ENCODE results near the gene NEK1. TPM values are rescaled to one million over a fixed set of nuclear protein-coding genes. Genes with fewer than 3 reads are reported as not detected.

The NEK1 gene
- polyA plus RNA-seq, 3 donors = 2.1 to 10.0 (median 3.9) TPM

GRCh38 chr4:169410839-169411770 is 201.3 kb downstream of the NEK1 start:
- WGBS, 3 donors = 72 to 89% (median 73%) methylated on average over 12 of the region's 12 CpGs
- H3K27ac ChIP-seq (ENCODE audit: low read depth, low read length) = no peak overlapping the region

- WGBS, 3 donors = 82 to 93% (median 86%) methylated on average over 1 of the region's 1 CpG
- no peak overlapping the region for H3K27ac ChIP-seq (ENCODE audit: low read depth, low read length)
Observed at GRCh38 chr4:169407217-169407845, 205.1 kb downstream of the NEK1 start.

DNA sequence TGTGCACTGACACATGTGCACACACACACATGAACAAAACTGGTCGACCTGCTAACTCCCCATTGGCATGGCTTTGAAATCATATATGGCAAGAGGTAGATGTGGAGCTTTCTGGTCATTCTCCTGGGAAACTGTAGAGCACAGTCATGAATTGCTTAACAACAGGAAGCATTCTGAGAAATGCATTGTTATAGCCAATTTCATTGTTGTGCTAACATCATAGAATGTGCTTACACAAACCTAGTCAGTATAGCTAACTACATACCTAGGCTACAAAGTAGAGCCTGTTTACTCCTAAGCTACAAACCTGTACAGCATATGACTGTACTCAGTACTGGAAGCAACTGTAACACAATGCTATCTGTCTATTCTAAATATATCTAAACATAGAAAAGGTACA is 207.4 kb downstream of the NEK1 start:
- 41 to 54% (median 47%) methylated on average over 1 of the region's 1 CpG for WGBS, 3 donors

GRCh38 chr4:169400832-169401231 is 211.6 kb downstream of the NEK1 start:
- no peak overlapping the region for H3K27ac ChIP-seq (ENCODE audit: low read depth, low read length)
- WGBS, 3 donors = 63 to 77% (median 67%) methylated on average over 3 of the region's 3 CpGs

More for the DNA sequence above, 207.4 kb downstream of the NEK1 start:
- H3K27ac ChIP-seq (ENCODE audit: low read depth, low read length) = no peak overlapping the region

DNA sequence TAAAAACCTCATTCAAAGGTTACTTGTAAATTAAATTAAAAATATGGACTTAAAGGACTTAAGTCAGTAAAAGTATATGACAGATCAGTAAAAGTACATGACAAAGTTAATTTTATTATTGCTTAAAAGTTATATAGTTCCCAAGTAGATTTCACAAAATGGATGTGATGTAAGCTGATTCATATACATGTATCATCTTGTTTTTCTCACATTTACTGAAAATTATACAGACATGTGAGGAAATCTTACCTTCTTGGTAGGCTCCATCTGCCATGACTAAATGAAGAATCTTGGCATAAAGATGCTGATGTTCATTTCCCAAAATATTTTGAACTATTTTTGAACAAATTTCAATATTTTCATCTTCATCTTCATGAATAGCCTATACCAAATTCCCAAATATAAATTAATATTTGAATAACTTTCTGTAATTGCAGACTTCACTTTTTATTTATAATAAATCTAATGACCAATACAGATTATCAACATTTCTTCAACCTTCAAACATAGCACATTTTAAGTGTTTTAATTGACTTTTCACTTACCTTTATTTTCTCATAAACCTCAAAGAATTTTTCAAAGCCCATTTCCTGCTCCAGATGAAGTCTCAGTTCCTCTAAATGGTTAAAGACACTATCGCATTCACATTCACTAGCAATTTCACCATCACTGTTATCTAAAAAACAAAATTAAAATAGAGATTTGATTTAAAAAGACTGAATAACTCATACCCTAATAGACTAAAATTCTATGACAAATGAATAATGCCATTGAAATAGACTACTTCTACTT is 212.2 kb downstream of the NEK1 start:
- 81 to 96% (median 82%) methylated on average over 1 of the region's 1 CpG for WGBS, 3 donors
- no peak overlapping the region for H3K27ac ChIP-seq (ENCODE audit: low read depth, low read length)

DNA sequence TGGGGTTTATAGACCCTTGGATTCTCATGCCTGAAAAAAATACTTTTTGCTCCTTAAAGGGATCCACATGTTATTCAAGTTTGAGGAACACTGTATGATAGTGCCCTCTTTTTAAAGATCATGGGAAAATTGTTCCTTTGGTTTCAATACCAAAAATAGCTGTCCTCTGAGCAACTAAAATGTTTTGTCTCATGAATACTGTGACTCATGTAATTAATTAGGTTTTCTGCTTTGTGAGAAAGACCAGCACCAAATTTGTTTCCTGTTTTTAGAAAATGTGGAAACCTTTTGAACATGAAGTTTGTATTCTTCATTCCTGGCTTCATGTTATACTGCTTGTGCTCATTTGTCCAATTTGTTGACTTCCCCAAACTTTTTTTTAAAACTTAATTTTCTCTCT is 214.1 kb downstream of the NEK1 start:
- H3K27ac ChIP-seq (ENCODE audit: low read depth, low read length) = no peak overlapping the region

DNA sequence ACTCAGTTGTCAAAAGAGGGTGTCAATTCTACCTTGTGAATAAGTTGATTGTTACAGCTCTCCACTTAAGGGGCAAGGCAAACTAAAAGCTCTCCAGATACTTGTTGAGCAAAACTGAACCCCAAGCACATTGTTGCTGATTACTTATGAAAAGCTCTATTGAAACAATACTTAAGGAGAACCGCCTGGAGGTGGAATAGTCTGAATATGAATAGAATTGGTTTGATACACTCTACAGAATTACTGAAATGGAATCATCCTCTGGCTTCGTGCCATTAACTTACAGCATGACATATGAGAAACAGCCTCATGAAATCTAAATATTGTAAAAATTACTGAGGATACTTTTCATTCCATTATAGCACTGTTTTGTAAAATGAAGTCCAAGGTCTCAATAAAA is 214.6 kb downstream of the NEK1 start:
- 84 to 88% (median 87%) methylated on average over 2 of the region's 2 CpGs for WGBS, 3 donors

DNA sequence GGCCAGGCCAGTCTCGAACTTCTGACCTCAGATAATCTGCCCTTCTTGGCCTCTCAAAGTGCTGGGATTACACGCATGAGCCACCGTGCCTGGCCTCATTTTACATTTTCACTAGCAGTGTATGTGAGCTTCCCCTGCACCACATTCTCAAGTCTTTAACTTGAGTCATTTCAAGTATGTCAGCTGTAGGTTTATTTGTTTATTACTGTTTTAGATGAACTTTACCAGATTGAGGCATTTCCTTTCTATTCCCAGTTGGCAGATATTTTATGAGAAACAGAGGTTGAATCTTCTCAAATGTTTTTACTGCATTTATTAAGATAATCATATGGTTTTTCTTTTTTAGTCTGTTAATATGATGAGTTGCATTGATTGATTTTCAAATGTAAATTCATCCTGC is 227.0 kb downstream of the NEK1 start:
- WGBS, 3 donors = 54 to 70% (median 62%) methylated on average over 3 of the region's 3 CpGs
- no peak overlapping the region for H3K27ac ChIP-seq (ENCODE audit: low read depth, low read length)

More for the DNA sequence above, 214.6 kb downstream of the NEK1 start:
- no peak overlapping the region for H3K27ac ChIP-seq (ENCODE audit: low read depth, low read length)

DNA sequence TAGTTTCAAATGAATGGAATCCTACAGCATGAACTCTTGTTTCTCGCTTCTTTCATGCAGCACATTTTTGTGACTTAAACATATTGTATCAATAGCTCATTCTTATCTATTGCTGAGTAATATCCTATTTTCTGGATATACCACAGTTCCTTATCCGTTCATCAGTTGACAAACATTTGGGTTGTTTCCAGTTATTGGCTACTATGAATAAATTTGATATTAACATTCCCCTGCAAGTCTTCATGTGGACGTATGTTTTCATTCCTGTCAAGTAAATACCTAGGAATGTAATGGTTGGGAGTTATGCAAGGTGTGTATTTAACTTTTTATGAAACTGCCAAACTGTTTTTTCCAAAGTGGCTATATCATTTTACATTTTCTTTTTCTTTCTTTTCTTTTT is 227.6 kb downstream of the NEK1 start:
- H3K27ac ChIP-seq (ENCODE audit: low read depth, low read length) = no peak overlapping the region
- WGBS, 3 donors = 77 to 89% (median 88%) methylated on average over 3 of the region's 3 CpGs

GRCh38 chr4:169383724-169384123 is 228.7 kb downstream of the NEK1 start:
- no peak overlapping the region for H3K27ac ChIP-seq (ENCODE audit: low read depth, low read length)
- WGBS, 3 donors = 59 to 78% (median 66%) methylated on average over 3 of the region's 3 CpGs

DNA sequence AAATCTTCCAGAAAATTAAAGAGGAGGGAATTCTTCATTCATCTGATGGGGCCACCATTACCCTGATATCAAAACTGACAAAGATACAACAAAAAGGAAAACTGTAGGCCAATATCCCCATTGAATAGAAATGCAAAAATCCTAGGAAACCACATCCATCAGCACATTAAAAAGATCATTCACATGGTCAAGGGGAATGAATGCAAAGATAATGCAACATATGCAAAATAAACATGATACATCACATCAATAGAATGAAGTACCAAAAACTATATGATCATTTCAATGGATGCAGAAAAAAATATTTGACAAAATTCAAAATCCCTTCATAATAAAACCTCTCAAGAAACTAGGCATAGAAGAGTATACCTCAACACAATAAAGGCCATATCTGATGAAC is 232.7 kb downstream of the NEK1 start:
- no peak overlapping the region for H3K27ac ChIP-seq (ENCODE audit: low read depth, low read length)

DNA sequence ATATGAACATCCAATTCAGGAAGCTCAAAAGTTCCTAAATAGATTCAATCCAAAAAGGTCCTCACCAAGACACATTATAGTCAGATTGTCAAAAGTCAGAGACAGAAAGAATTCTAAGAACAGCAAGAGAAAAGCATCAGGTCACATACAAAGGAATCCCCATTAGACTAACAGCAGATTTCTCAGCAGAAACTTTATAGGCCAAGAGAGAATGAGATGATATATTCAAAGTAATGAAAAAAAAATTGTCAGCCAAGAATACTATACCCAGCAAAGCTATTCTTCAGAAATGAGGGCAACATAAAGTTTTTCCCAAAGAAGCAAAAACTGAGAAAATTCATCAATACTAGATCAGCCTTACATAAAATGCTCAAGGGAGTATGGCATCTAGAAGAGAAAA is 235.0 kb downstream of the NEK1 start:
- H3K27ac ChIP-seq (ENCODE audit: low read depth, low read length) = no peak overlapping the region

DNA sequence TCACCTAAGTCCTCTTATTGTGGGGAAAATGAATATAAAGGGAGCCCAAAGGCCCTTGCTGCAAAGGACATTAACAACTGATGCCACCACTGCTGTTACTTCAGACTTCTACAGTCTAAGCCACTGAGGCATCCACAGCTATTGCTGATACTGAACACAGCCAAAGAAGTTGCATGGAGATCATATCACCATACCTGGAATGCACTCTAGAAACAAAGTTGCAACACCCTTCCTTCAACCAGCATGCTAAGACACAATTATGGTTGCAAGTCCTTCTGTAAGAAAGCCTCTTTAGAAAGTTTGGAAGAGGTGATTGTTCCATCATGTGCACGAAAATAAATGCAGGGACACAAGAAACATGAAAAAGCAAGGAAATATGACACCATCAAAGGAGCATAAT is 236.0 kb downstream of the NEK1 start:
- WGBS, 3 donors = 73 to 90% (median 82%) methylated on average over 1 of the region's 1 CpG
- H3K27ac ChIP-seq (ENCODE audit: low read depth, low read length) = no peak overlapping the region

GRCh38 chr4:169372791-169373190 is 239.6 kb downstream of the NEK1 start:
- WGBS, 3 donors = 89 to 91% (median 91%) methylated on average over 2 of the region's 2 CpGs
- H3K27ac ChIP-seq (ENCODE audit: low read depth, low read length) = no peak overlapping the region

DNA sequence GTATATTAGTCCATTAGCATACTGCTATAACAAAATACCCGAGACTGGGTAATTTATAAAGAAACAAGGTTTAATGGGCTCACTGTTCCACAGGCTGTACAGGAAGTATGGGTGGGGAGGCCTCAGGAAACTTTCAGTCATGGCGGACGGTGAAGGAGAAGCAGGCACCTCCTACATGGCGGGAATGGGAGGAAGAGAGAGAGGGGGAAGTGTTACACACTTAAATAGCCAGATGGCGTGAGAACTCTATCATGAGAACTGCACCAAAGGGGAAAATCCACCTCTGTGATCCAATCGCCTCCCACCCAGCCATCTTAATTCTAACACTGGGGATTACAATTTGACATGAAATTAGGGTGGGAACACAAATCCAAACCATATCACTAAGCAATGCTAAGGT is 242.7 kb downstream of the NEK1 start:
- no peak overlapping the region for H3K27ac ChIP-seq (ENCODE audit: low read depth, low read length)
- whole genome bisulfite sequencing, 3 donors = 87 to 96% (median 91%) methylated on average over 6 of the region's 6 CpGs

- H3K27ac ChIP-seq (ENCODE audit: low read depth, low read length) = no peak overlapping the region
Observed at GRCh38 chr4:169367826-169368225, 244.6 kb downstream of the NEK1 start.

- 96 to 98% (median 97%) methylated on average over 5 of the region's 5 CpGs for WGBS, 3 donors
- H3K27ac ChIP-seq (ENCODE audit: low read depth, low read length) = no peak overlapping the region
Observed at GRCh38 chr4:169366821-169367220, 245.6 kb downstream of the NEK1 start.

GRCh38 chr4:169362607-169363006 is 249.8 kb downstream of the NEK1 start:
- 43 to 64% (median 43%) methylated on average over 6 of the region's 6 CpGs for WGBS, 3 donors

DNA sequence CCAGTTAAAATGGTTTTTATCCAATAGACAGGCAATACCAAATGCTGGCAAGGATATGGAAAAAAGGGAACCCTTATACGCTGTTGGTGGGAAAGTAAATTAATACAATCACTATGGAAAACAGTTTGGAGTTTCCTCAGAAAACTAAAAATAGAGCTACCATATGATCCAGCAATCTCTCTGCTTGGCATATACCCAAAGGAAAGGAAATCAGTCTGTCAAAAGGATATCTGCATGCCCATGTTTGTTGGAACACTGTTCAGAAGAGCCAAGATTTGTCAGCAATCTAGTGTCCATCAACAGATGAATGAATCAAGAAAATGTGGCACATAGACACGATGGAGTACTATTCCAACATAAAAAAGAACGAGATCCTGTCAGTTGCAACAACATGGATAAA is 250.6 kb downstream of the NEK1 start:
- 61 to 71% (median 69%) methylated on average over 3 of the region's 3 CpGs for WGBS, 3 donors
- no peak overlapping the region for H3K27ac ChIP-seq (ENCODE audit: low read depth, low read length)

More at GRCh38 chr4:169362607-169363006, 249.8 kb downstream of the NEK1 start:
- no peak overlapping the region for H3K27ac ChIP-seq (ENCODE audit: low read depth, low read length)

Measured in adipose tissue (tissue), 3 donors.